Hepatocyte (in vitro differentiated cells): ENCODE data around the gene ASTN2.

Experiments
- CTCF ChIP-seq: fragments of 200-600 bp; sonication (generic); IDR thresholded peaks from 2 replicates; pipeline ENCODE4 v1.5.1; 2016; ENCODE audit warnings: antibody characterized with exemption, mild to moderate bottlenecking; ENCODE audit not compliant: poor library complexity
- EZH2 ChIP-seq: fragments of 200-600 bp; sonication (generic); IDR thresholded peaks from 2 replicates; pipeline ENCODE4 v1.6.1; 2016; ENCODE audit warnings: antibody characterized with exemption, mild to moderate bottlenecking, borderline replicate concordance
- EZH2phosphoT487 ChIP-seq: fragments of 200-600 bp; sonication (generic); IDR thresholded peaks from one replicate; pipeline ENCODE4 v1.6.1; 2018; ENCODE audit warnings: antibody characterized with exemption, mild to moderate bottlenecking, low read depth, moderate library complexity; ENCODE audit not compliant: unreplicated experiment, severe bottlenecking

DNA sequence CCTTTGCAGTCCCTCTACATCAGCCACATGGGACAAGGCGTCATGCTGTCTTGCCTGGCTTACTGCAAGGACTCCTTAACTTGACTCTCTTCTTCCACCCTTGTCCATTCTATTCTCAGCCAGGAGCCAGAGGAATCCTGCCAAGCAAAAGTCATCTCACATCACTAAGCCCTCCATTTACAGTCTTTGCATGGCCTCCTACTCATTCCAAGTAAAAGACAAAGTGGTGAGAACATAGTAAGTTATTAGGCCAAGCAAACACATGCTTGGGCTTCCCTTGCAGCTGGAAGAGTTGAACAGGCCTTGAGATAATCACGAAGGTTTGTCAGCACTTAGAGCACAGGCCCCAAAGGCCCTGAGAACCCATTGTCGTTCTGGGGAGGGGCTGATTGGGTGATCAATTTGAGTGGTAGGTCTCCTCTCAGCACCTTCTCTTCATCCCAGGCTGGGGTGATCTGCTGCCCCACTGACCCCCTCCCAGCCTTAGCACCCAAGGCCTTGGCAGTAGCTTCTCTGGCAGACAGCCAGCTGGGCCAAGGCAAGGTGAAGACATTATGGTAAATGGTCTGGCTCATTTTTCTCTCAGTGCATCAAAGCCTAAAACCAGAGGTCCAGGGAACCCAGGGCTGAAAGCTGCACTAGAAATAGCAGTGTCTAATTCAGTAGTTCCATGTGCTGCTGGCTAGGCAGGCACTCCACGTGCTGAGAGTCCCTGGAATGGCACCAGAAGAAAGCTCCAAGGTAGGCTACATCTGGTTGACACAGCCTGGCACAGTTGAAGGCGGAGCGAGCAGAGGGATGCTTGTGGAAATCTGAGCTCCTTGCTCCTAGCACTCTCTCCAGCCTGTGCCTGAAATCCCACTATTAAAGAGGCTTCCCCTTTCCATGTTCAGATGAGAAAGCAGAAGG is 121.4 kb downstream of the ASTN2 start:
- TF ChIP-seq CTCF (no peak), EZH2 (no peak), EZH2phosphoT487 (no peak)
